MCF 10A (cell line): ENCODE results near the gene GTSE1. TPM values are rescaled to one million over a fixed set of nuclear protein-coding genes. Genes with fewer than 3 reads are reported as not detected.

Source experiments
- BruUV-seq: library from RNA; stranded (reverse); fragments of 400-500 nt; replicated peaks from 2 replicates; lab custom pipeline; 2021; lab: Mats Ljungman, UMichigan
- CTCF ChIA-PET: fragments of 300-600 bp; sonication (Branson Sonifier 250); formaldehyde crosslinking; extraction: SDS; loops from one replicate; lab custom pipeline; 2021; ENCODE audit warnings: antibody characterized with exemption, inconsistent platforms; lab: Yijun Ruan, JAX
- POLR2A ChIA-PET: fragments of 300-600, 350-650 bp; sonication (Branson Sonifier 250); formaldehyde crosslinking; extraction: SDS; loops from one replicate; lab custom pipeline; 2020; ENCODE audit warnings: antibody characterized with exemption, inconsistent platforms; lab: Yijun Ruan, JAX
- DNase-seq: peaks from one replicate; pipeline ENCODE4 v3.0.0-alpha.2; 2018; ENCODE audit not compliant: unreplicated experiment
- H3K27ac Mint-ChIP-seq: one replicate; pipeline ENCODE4 v1.8.0; 2022; ENCODE audit warnings: mild to moderate bottlenecking, low read depth, mixed read lengths; ENCODE audit not compliant: unreplicated experiment
- H3K27me3 Mint-ChIP-seq: one replicate; pipeline ENCODE4 v1.8.0; 2022; ENCODE audit warnings: mixed read lengths; ENCODE audit not compliant: insufficient read depth, unreplicated experiment
- H3K36me3 Mint-ChIP-seq: one replicate; pipeline ENCODE4 v1.8.0; 2022; ENCODE audit warnings: mild to moderate bottlenecking, moderate library complexity, mixed read lengths; ENCODE audit not compliant: insufficient read depth, unreplicated experiment
- H3K4me1 Mint-ChIP-seq: one replicate; pipeline ENCODE4 v1.8.0; 2022; ENCODE audit warnings: mixed read lengths; ENCODE audit not compliant: insufficient read depth, unreplicated experiment
- H3K4me3 Mint-ChIP-seq: one replicate; pipeline ENCODE4 v1.8.0; 2022; ENCODE audit warnings: mild to moderate bottlenecking, moderate library complexity, mixed read lengths; ENCODE audit not compliant: unreplicated experiment
- H3K9me3 Mint-ChIP-seq: one replicate; pipeline ENCODE4 v1.8.0; 2022; ENCODE audit warnings: mixed read lengths; ENCODE audit not compliant: unreplicated experiment
- CTCF ChIP-seq: fragments of 200-600 bp; IDR thresholded peaks from one replicate; pipeline ENCODE4 v1.8.0; 2022; ENCODE audit warnings: antibody characterized with exemption, mild to moderate bottlenecking; ENCODE audit not compliant: unreplicated experiment
- intact Hi-C: fragments of 100-400 bp; cut with micrococcal nuclease; formaldehyde crosslinking; loops from 2 replicates; pipeline ENCODE4 v1.14.1; 2022
- total RNA-seq: library from RNA; stranded (reverse); gene quantifications from 2 replicates; pipeline ENCODE4 v1.2.3, GENCODE V29; 2022

Gene GTSE1
- total RNA-seq, 1 experiment from 2014 or later = 19.9 TPM

GRCh38 chr22:46364341-46365165 lies 67.9 kb downstream of the GTSE1 start:
- no peaks in the 10 kb centered on the region for H3K4me1 Mint-ChIP-seq
- H3K4me3 Mint-ChIP-seq = no peak overlapping the region
- H3K27ac Mint-ChIP-seq = no peak overlapping the region
- BruUV-seq = no TSS peak
- ChIA-PET CTCF (interaction anchor here (0.7 to 1.3 kb wide), 2 partner anchors 146 to 178 kb away, joined by 3 read pairs; no protein-coding TSS in a partner anchor), POLR2A (no interaction called here)
- no peak for TF ChIP-seq CTCF
- intact Hi-C loops = no loop called here
- H3K9me3 Mint-ChIP-seq = no peaks in the 10 kb centered on the region
- H3K27me3 Mint-ChIP-seq = no peaks in the 10 kb centered on the region
- peaks cover 30% of the 10 kb centered on the region for H3K36me3 Mint-ChIP-seq
- DNase-seq = no peak

DNA sequence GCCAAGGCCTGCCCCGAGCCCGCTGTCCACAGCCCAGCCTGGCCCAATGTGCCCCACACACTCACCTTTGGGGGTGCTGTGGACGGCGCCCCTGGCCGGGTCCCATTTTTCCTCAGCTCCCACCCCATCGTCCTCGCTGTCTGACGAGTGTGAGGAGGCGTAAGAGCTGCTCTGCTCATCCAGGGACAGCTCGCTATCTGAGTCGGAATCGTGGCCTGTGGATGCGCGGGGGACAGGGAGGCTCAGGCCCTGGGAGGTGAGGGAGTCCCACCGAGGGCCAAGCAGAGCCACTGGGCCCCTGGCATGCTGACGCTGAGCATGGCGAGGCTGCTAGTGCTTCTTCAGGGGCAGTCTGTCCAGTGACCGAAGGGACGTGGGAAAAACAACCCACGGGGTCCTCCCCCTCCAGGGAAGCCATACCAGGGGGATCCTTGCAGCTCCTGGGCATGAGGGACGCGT lies 68.5 kb downstream of the GTSE1 start:
- no peaks in the 10 kb centered on the region for H3K4me1 Mint-ChIP-seq
- H3K27me3 Mint-ChIP-seq = no peaks in the 10 kb centered on the region
- TF ChIP-seq CTCF = no peak
- no TSS peak for BruUV-seq
- H3K9me3 Mint-ChIP-seq = no peaks in the 10 kb centered on the region
- H3K4me3 Mint-ChIP-seq = no peak overlapping the region
- intact Hi-C loops = no loop called here
- peaks cover 37% of the 10 kb centered on the region for H3K36me3 Mint-ChIP-seq
- no peak overlapping the region for H3K27ac Mint-ChIP-seq
- ChIA-PET CTCF (interaction anchor here (0.6 to 1.3 kb wide), 3 partner anchors 145 to 283 kb away, joined by 3 to 4 read pairs (median 3); no protein-coding TSS in a partner anchor), POLR2A (no interaction called here)
- DNase-seq = no peak

DNA sequence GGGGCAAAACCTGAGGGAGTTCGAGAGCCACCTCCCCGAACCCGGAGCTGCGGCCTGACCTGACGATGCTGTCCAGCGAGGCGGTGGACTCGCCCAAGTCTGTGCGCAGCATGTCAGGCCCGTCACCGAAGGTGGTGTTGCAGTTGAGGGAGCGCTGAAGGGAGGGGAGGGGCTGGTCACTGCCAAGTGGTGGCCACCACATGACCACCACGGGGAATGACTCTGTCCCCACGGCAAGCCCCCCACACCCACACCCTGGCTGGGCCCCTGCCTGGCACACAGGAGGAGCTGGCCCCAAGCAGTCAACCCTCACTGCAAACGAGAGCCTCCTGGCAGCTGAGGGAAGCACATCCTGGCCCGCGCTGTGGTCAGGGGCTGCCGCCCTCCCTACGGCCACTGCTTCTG lies 69.7 kb downstream of the GTSE1 start:
- TF ChIP-seq CTCF = no peak
- no peaks in the 10 kb centered on the region for H3K27me3 Mint-ChIP-seq

More for the DNA sequence above, 69.7 kb downstream of the GTSE1 start:
- DNase-seq = no peak
- ChIA-PET POLR2A (interaction anchor here (2.8 kb wide), 1 partner anchor 176 kb away, joined by 21 read pairs; no protein-coding TSS in a partner anchor), CTCF (interaction anchor here (0.6 to 4.4 kb wide), 7 partner anchors 10 to 425 kb away, joined by 3 to 87 read pairs (median 16); no protein-coding TSS in a partner anchor)
- intact Hi-C loops = no loop called here
- no peak overlapping the region for H3K4me3 Mint-ChIP-seq
- H3K9me3 Mint-ChIP-seq = no peaks in the 10 kb centered on the region
- H3K27ac Mint-ChIP-seq = no peak overlapping the region
- BruUV-seq = no TSS peak
- peaks cover 1% of the 10 kb centered on the region for H3K4me1 Mint-ChIP-seq
- H3K36me3 Mint-ChIP-seq = peaks cover 35% of the 10 kb centered on the region
